Epithelial cell of esophagus (primary cell): ENCODE measurements around the gene MUL1.

Experiments
- DNase-seq: peaks from one replicate; pipeline ENCODE4 v3.0.0; 2010; ENCODE audit warnings: low read depth
- H3K4me3 ChIP-seq: 2 replicates; pipeline ENCODE4 v1.5.1; 2011; ENCODE audit warnings: mild to moderate bottlenecking, low read length, control low read depth
- TF ChIP-seq, protein P1 (sequence below): IDR thresholded peaks from 2 replicates; pipeline ENCODE4 v1.5.1; 2011; ENCODE audit warnings: low read depth, mild to moderate bottlenecking, low read length, control low read depth, inconsistent platforms; ENCODE audit not compliant: insufficient read depth; ENCODE audit errors: missing control alignments

Gene MUL1

GRCh38 chr1:20546637-20547036 is 38.7 kb upstream of the MUL1 start:
- H3K4me3 ChIP-seq: no peak overlapping the region
- DNase-seq: no peak
- TF ChIP-seq, protein P1, sequence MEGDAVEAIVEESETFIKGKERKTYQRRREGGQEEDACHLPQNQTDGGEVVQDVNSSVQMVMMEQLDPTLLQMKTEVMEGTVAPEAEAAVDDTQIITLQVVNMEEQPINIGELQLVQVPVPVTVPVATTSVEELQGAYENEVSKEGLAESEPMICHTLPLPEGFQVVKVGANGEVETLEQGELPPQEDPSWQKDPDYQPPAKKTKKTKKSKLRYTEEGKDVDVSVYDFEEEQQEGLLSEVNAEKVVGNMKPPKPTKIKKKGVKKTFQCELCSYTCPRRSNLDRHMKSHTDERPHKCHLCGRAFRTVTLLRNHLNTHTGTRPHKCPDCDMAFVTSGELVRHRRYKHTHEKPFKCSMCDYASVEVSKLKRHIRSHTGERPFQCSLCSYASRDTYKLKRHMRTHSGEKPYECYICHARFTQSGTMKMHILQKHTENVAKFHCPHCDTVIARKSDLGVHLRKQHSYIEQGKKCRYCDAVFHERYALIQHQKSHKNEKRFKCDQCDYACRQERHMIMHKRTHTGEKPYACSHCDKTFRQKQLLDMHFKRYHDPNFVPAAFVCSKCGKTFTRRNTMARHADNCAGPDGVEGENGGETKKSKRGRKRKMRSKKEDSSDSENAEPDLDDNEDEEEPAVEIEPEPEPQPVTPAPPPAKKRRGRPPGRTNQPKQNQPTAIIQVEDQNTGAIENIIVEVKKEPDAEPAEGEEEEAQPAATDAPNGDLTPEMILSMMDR: no peak

DNA sequence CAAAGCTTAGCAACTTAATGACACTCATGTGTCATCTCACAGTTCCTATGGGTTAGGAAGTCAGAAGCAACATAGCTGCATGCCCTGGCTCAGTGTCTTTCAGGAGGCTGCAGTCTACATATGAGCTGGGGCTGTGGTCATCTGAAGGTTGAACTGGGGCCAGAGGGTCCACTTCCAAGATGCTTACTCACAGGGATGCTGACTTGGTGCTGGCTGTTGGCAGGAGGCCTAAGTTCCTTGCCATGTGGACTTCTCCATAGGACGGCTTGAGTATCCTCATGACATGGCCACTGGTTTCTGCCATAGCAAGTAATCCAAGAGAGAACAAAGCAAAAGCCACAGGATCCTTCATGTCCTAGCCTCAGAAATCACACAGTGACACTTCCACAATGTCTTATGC is 32.3 kb upstream of the MUL1 start:
- TF ChIP-seq, protein P1: no peak
- no peak overlapping the region for H3K4me3 ChIP-seq
- DNase-seq: no peak

DNA sequence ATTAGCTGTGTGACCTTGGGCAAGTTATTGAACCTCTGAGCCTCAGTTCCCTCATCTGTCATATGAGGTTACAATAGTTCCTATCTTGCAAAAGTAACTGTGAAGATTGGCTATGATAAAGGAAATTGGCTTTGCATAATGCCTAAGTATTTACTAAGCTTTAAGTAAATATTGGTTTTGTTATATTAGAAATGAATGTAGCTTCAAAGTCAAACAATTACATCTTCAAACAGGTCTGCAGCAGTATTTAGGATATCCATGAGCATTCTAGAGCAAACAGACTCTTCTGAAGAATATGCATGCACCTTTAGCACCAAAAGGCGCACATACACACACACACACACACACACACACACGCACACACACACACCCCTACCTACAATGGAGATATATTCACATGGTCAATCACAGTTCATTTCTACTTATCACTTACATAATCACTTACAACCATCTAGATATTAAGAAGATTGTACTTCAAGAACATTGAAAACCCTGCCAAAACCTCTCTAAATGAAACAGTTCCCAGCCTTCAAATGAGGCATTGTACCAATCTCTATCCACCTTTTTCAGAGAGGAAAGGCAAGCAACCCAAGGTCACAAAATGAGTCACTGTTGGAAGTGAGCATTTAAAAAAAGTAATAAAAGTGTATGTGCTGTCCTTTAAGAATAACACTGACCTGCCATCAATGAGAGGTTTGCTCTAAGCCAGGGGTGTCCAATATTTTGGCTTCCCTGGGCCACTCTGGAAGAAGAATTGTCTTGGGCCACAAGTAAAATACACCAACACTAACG is 31.0 kb upstream of the MUL1 start:
- TF ChIP-seq, protein P1: no peak
- H3K4me3 ChIP-seq: no peak overlapping the region
- DNase-seq: no peak

- no peak for DNase-seq
- TF ChIP-seq, protein P1: no peak
- H3K4me3 ChIP-seq: no peak overlapping the region
Measured at GRCh38 chr1:20538227-20538626, 30.3 kb upstream of the MUL1 start.

DNA sequence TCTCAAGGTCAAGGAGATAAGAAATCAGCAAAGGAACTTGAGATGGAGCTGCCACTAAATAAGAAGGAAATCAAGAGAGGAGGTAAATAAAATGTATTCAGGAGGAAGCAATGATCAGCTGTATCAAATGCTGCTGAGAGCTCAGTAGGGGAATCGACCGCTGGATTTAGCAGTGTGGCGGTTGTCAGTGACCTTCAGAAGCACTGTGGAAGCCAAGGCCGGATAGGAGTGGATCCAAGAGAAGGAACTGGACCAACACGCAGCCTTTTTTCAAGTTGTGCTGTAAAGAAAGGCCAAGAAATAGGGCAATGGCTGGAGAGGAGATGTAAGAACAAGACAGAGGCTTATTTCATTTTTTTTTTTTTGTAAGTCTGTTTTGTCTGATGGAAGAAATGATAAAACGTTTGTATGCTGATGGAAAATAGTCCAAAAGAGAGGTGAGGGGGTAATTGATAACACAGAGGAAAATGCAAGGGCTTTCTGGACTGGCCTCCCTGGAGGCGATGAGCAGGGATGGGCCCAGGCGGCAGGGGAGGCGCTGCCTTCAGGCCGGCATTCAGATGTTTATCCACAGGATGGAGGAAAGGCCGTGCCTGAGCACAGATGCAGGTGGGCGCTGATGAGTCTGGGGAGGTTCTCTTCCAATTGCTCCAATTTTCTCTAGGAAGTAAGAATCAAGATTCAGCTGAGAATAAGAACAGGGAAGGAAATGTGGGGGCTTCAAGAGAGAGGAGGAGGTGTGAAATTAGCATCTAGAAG is 26.9 kb upstream of the MUL1 start:
- no peak overlapping the region for H3K4me3 ChIP-seq
- TF ChIP-seq, protein P1: no peak
- DNase-seq: no peak

- no peak for DNase-seq
- TF ChIP-seq, protein P1: no peak
- H3K4me3 ChIP-seq: no peak overlapping the region
Measured at GRCh38 chr1:20533635-20534034, 25.7 kb upstream of the MUL1 start.
